KMS-11 (cell line): Measurements from ENCODE around the gene NCOA1.

Experiments used
- H2AFZ ChIP-seq: fragments of 200-600 bp; sonication (generic); 2 replicates; pipeline ENCODE4 v1.6.1; 2016; ENCODE audit warnings: antibody characterized with exemption, mixed run types, low read depth
- H3K27ac ChIP-seq: fragments of 200-600 bp; sonication (generic); 2 replicates; pipeline ENCODE4 v1.6.1; 2016; ENCODE audit warnings: mild to moderate bottlenecking, mixed run types
- H3K27me3 ChIP-seq: fragments of 200-600 bp; sonication (generic); 2 replicates; pipeline ENCODE4 v1.6.1; 2017; ENCODE audit warnings: mild to moderate bottlenecking, low read depth, mixed run types, moderate library complexity; ENCODE audit not compliant: insufficient read depth
- H3K36me3 ChIP-seq: fragments of 200-600 bp; sonication (generic); 2 replicates; pipeline ENCODE4 v1.6.1; 2017; ENCODE audit warnings: mild to moderate bottlenecking, mixed run types; ENCODE audit not compliant: insufficient read depth
- H3K4me1 ChIP-seq: fragments of 200-600 bp; sonication (generic); 2 replicates; pipeline ENCODE4 v1.6.1; 2016; ENCODE audit warnings: mild to moderate bottlenecking, low read depth, mixed run types; ENCODE audit not compliant: poor library complexity, severe bottlenecking
- H3K4me2 ChIP-seq: fragments of 200-600 bp; sonication (generic); 2 replicates; pipeline ENCODE4 v1.7.0; 2016; ENCODE audit warnings: mild to moderate bottlenecking, mixed run types
- H3K4me3 ChIP-seq: fragments of 200-600 bp; sonication (generic); IDR thresholded peaks from 2 replicates; pipeline ENCODE4 v1.6.1; 2017; ENCODE audit warnings: low read depth, low read length, mixed read lengths; ENCODE audit not compliant: insufficient read depth
- H3K79me2 ChIP-seq: fragments of 200-600 bp; sonication (generic); 2 replicates; pipeline ENCODE4 v1.6.1; 2016; ENCODE audit warnings: low read depth, mixed run types; ENCODE audit not compliant: insufficient read depth
- H3K9ac ChIP-seq: fragments of 200-600 bp; sonication (generic); 2 replicates; pipeline ENCODE4 v1.6.1; 2016; ENCODE audit warnings: mild to moderate bottlenecking, mixed run types
- H4K20me1 ChIP-seq: fragments of 200-600 bp; sonication (generic); 2 replicates; pipeline ENCODE4 v1.6.1; 2016; ENCODE audit warnings: mild to moderate bottlenecking, mixed run types; ENCODE audit not compliant: insufficient read depth
- TF ChIP-seq, protein P1 (sequence below): fragments of 200-600 bp; sonication (generic); conservative IDR thresholded peaks from 2 replicates; pipeline ENCODE4 v1.6.1; 2017; ENCODE audit warnings: low read depth, mild to moderate bottlenecking, antibody characterized with exemption, low read length, moderate library complexity, mixed read lengths

The NCOA1 gene

GRCh38 chr2:24452502-24452885, 38.6 kb upstream of the NCOA1 start:
- TF ChIP-seq, protein P1, sequence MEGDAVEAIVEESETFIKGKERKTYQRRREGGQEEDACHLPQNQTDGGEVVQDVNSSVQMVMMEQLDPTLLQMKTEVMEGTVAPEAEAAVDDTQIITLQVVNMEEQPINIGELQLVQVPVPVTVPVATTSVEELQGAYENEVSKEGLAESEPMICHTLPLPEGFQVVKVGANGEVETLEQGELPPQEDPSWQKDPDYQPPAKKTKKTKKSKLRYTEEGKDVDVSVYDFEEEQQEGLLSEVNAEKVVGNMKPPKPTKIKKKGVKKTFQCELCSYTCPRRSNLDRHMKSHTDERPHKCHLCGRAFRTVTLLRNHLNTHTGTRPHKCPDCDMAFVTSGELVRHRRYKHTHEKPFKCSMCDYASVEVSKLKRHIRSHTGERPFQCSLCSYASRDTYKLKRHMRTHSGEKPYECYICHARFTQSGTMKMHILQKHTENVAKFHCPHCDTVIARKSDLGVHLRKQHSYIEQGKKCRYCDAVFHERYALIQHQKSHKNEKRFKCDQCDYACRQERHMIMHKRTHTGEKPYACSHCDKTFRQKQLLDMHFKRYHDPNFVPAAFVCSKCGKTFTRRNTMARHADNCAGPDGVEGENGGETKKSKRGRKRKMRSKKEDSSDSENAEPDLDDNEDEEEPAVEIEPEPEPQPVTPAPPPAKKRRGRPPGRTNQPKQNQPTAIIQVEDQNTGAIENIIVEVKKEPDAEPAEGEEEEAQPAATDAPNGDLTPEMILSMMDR: no peak
- H2AFZ ChIP-seq: no peak overlapping the region
- H3K9ac ChIP-seq: no peak overlapping the region
- H3K4me1 ChIP-seq: no peaks in the 10 kb centered on the region
- no peaks in the 10 kb centered on the region for H3K79me2 ChIP-seq
- H4K20me1 ChIP-seq: no peaks in the 10 kb centered on the region
- H3K4me2 ChIP-seq: no peak overlapping the region
- H3K27me3 ChIP-seq: no peaks in the 10 kb centered on the region
- no peak overlapping the region for H3K4me3 ChIP-seq
- no peak overlapping the region for H3K27ac ChIP-seq
- no peaks in the 10 kb centered on the region for H3K36me3 ChIP-seq

DNA sequence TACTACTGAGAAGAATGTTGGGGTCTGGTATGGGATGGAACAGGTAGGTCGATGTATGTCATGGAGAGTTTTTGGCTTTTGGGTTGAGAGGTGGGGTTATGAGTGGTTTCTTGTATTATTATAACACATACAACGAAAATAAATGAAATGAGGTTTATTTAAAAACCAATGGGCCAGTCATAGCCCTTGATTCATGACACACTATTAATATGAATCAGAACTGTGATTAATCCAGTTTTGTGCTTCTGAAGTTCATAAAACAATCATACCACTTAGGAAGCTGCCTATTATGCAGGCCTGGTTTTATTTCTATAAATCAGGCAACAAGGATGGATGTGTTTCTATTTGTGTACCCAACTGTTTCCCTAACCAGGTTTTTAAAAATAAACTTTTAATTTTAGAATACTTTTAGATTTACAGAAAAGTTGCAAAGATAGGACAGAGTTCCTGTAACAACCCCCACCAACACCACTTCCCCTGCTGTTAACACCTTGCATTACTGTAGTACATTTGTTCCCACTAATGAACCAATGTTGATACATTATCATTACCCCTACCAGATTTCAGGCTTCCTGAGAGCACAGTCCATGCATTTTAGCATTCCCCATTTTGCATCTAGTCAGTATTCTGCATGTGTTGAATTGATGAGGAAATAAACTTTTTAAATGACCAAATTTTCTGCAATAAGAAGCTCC, 37.5 kb upstream of the NCOA1 start:
- H3K79me2 ChIP-seq: no peaks in the 10 kb centered on the region
- H3K27me3 ChIP-seq: no peaks in the 10 kb centered on the region
- H2AFZ ChIP-seq: no peak overlapping the region
- TF ChIP-seq, protein P1: no peak
- no peaks in the 10 kb centered on the region for H4K20me1 ChIP-seq
- no peaks in the 10 kb centered on the region for H3K36me3 ChIP-seq
- H3K27ac ChIP-seq: no peak overlapping the region
- no peak overlapping the region for H3K4me2 ChIP-seq
- no peaks in the 10 kb centered on the region for H3K4me1 ChIP-seq
- no peak overlapping the region for H3K4me3 ChIP-seq
- no peak overlapping the region for H3K9ac ChIP-seq

DNA sequence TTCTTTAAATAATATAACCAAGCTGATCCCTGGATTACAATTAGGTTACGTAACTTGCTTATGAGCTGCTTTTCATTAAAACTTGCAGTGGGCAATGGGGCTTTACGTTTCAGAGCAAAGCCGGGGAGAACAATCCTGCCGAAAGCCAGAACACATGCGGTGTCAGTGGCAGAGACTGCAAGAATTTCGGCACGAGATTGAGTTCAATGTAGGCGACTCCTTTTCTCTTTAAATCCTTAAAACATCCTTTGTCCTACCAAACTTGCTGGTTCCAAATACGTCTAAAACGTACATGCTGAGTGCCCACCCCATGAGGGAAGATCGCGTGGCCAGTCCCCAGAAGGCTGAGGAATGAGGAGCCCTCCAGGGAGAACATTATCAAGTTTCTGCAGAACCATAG, 36.8 kb upstream of the NCOA1 start:
- H3K4me1 ChIP-seq: no peaks in the 10 kb centered on the region
- H3K9ac ChIP-seq: no peak overlapping the region
- no peak overlapping the region for H3K27ac ChIP-seq
- no peak overlapping the region for H2AFZ ChIP-seq
- H3K4me3 ChIP-seq: no peak overlapping the region
- H3K79me2 ChIP-seq: no peaks in the 10 kb centered on the region
- no peak overlapping the region for H3K4me2 ChIP-seq
- no peaks in the 10 kb centered on the region for H4K20me1 ChIP-seq
- no peaks in the 10 kb centered on the region for H3K36me3 ChIP-seq
- TF ChIP-seq, protein P1: no peak
- no peaks in the 10 kb centered on the region for H3K27me3 ChIP-seq

DNA sequence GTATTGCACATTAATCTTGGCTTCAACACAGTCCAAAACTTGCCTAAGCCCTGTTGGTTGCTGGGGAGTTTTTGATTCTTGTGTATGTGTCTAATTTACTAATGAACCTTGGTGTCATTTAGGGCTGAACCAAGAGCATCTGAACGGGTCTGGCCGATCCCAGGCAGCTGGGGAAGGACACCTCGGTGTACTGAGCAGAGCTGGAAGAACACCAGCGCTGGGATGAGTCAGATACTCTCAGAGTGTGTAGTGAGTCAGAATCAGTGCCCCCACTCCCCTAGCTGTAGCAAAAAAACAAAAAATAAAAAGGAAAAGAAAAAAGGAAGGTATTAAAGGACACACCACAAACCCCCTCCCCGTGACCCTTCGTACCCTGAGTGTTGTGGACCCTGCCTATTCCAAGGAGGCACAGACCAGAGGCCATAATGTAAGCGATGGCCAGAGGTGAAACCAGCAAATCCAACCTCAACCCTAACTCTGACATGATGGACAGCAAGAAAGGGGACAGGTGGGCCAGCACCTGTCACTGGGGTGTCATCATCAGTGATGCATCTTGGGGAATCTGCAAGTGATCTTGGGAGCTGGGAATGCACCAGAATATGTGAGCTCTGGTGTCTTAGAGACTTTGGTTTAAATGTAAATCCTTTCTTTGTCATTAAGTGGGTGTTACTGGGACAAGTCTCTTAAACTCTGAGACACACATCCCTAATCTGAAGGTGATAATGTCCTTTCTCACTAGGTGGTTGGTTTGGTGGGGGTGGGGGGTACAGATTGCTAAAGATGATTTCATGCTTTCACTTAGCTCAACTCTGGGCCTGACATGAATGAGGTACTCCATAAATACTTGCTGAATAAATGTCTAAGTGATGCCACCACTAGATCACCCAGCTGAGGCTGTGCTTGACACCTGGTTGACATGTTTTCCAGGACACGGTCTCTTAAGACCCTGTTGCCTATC, 34.2 kb upstream of the NCOA1 start:
- H3K36me3 ChIP-seq: no peaks in the 10 kb centered on the region
- TF ChIP-seq, protein P1: no peak
- H4K20me1 ChIP-seq: no peaks in the 10 kb centered on the region
- H3K79me2 ChIP-seq: no peaks in the 10 kb centered on the region
- H3K4me1 ChIP-seq: no peaks in the 10 kb centered on the region
- H3K4me3 ChIP-seq: no peak overlapping the region
- no peaks in the 10 kb centered on the region for H3K27me3 ChIP-seq
- H3K27ac ChIP-seq: no peak overlapping the region
- H2AFZ ChIP-seq: no peak overlapping the region
- no peak overlapping the region for H3K9ac ChIP-seq
- no peak overlapping the region for H3K4me2 ChIP-seq
